Right cardiac atrium (tissue), 5 donors: ENCODE data around the gene C9orf72. TPM values are rescaled to one million over a fixed set of nuclear protein-coding genes. Genes with fewer than 3 reads are reported as not detected.
"Not testable (repeated sequence)": the region's sequence is repeated elsewhere in the genome, so short reads cannot be mapped to it uniquely, and the experiment has no call there.

Experiments used
- ATAC-seq, 2 donors: fragments of 200-7000 bp; cut with Tn5 transposase; one replicate each; pipeline versions ENCODE4 v1.8.0 to v1.9.1; 2020; ENCODE audit warnings: moderate library complexity in 2 of 2, mild to moderate bottlenecking in 1 of 2
- DNase-seq, 3 donors: peaks; one replicate each; pipeline ENCODE4 v3.0.0-alpha.2; 2020
- H3K27ac ChIP-seq: one replicate; pipeline ENCODE4 v1.5.1; 2013; ENCODE audit warnings: mild to moderate bottlenecking, low read length, control low read depth, moderate library complexity
- H3K27me3 ChIP-seq: one replicate; pipeline ENCODE4 v1.6.1; 2013; ENCODE audit not compliant: control insufficient read depth, insufficient read depth
- H3K4me1 ChIP-seq: one replicate; pipeline ENCODE4 v1.6.1; 2013; ENCODE audit warnings: low read length; ENCODE audit not compliant: control insufficient read depth, insufficient read depth
- H3K4me3 ChIP-seq: one replicate; pipeline ENCODE4 v1.5.1; 2013; ENCODE audit warnings: low read length, control low read depth
- H3K9me3 ChIP-seq: one replicate; pipeline ENCODE4 v1.6.1; 2013; ENCODE audit warnings: low read length; ENCODE audit not compliant: control insufficient read depth
- WGBS: extraction: QIAGEN DNeasy Blood & Tissue Kit; methylation state at CpG from one replicate; pipeline ENCODE4 v1.1.7; 2013; 5-methylcytosine and 5-hydroxymethylcytosine counted together
- intact Hi-C, 4 donors: fragments of 100-400 bp; cut with DNase I; formaldehyde crosslinking; loops; one replicate each; pipeline versions ENCODE4 v1.11.0 to v1.14.0; 2022 to 2023
- long read RNA-seq, 4 donors: library from polyadenylated mRNA; unstranded; transcript quantifications; one replicate each; pipeline ENCODE4 v2.0.0, GENCODE V29; 2020 to 2021
- polyA plus RNA-seq: library from polyadenylated mRNA; stranded (reverse); fragments of 200-250 nt; gene quantifications from one replicate; pipeline ENCODE4 v1.2.3, GENCODE V29; 2013
- total RNA-seq, 4 donors: library from RNA; stranded (reverse); fragmentation: NEBNext Ultra II Directional; extraction: Animal tissue kit (Norgen Biotek cat#: 25700); gene quantifications; one replicate each; pipeline ENCODE4 v1.2.1, GENCODE V29; 2021
- donor health status: healthy with polysubstance abuse.
- donor health status: DM: no; HTN: yes; CAD: no.
- donor health status: DM: no; HTN: no; CAD: no.
- donor health status: DM: no; HTN: yes; CAD: no; lungs with severe emphysema.
- donor health status: DM: yes; HTN: yes; CAD: no.

The C9orf72 gene, protein sequence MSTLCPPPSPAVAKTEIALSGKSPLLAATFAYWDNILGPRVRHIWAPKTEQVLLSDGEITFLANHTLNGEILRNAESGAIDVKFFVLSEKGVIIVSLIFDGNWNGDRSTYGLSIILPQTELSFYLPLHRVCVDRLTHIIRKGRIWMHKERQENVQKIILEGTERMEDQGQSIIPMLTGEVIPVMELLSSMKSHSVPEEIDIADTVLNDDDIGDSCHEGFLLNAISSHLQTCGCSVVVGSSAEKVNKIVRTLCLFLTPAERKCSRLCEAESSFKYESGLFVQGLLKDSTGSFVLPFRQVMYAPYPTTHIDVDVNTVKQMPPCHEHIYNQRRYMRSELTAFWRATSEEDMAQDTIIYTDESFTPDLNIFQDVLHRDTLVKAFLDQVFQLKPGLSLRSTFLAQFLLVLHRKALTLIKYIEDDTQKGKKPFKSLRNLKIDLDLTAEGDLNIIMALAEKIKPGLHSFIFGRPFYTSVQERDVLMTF
- total RNA-seq (10 to 100 TPM; 12.9 to 17.4 (median 15.9) TPM), polyA plus RNA-seq (10.0 TPM)
- long read RNA-seq, donor 1, transcript C9orf72-203 (11 exons, 3,200 nt), result major isoform, 19 of 24 reads
- long read RNA-seq, donor 1, partial matches to known transcripts, result 4 of 24 reads
- long read RNA-seq, donor 1, other reads (novel, unspliced or antisense), result 0 of 24 reads
- long read RNA-seq, donor 2, partial matches to known transcripts, result 4 of 14 reads
- long read RNA-seq, donor 2, other reads (novel, unspliced or antisense), result 5 of 14 reads
- long read RNA-seq, donor 3, transcript C9orf72-203 (11 exons, 3,200 nt), result major isoform, 25 of 41 reads
- long read RNA-seq, donor 3, partial matches to known transcripts, result 12 of 41 reads
- long read RNA-seq, donor 3, other reads (novel, unspliced or antisense), result 2 of 41 reads
- long read RNA-seq, donor 4, transcript C9orf72-203 (11 exons, 3,200 nt), result major isoform, 6 of 9 reads
- long read RNA-seq, donor 4, partial matches to known transcripts, result 0 of 9 reads
- long read RNA-seq, donor 4, other reads (novel, unspliced or antisense), result 2 of 9 reads

DNA sequence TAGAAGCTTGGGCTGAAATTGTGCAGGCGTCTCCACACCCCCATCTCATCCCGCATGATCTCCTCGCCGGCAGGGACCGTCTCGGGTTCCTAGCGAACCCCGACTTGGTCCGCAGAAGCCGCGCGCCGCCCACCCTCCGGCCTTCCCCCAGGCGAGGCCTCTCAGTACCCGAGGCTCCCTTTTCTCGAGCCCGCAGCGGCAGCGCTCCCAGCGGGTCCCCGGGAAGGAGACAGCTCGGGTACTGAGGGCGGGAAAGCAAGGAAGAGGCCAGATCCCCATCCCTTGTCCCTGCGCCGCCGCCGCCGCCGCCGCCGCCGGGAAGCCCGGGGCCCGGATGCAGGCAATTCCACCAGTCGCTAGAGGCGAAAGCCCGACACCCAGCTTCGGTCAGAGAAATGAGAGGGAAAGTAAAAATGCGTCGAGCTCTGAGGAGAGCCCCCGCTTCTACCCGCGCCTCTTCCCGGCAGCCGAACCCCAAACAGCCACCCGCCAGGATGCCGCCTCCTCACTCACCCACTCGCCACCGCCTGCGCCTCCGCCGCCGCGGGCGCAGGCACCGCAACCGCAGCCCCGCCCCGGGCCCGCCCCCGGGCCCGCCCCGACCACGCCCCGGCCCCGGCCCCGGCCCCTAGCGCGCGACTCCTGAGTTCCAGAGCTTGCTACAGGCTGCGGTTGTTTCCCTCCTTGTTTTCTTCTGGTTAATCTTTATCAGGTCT is at the start of gene C9orf72:
TSS of gene C9orf72 (minus strand) at position 564 of the 716 bp plus-strand sequence. CDS start 6,361 bp downstream, outside the sequence.
- under 1% methylated on average over 72 of the region's 72 CpGs for WGBS
- Histone ChIP-seq H3K9me3 (no peaks in the 10 kb centered on the region), H3K4me1 (no peaks in the 10 kb centered on the region), H3K27ac (peak within 1 kb of the TSS; percentile 98), H3K4me3 (peak within 1 kb of the TSS; percentile 97), H3K27me3 (no peaks in the 10 kb centered on the region)
- intact Hi-C loops, result no loop called here
- ATAC-seq (peak; percentile 97 to 98), DNase-seq (peak; percentile 81 to 93 (median 90))

DNA sequence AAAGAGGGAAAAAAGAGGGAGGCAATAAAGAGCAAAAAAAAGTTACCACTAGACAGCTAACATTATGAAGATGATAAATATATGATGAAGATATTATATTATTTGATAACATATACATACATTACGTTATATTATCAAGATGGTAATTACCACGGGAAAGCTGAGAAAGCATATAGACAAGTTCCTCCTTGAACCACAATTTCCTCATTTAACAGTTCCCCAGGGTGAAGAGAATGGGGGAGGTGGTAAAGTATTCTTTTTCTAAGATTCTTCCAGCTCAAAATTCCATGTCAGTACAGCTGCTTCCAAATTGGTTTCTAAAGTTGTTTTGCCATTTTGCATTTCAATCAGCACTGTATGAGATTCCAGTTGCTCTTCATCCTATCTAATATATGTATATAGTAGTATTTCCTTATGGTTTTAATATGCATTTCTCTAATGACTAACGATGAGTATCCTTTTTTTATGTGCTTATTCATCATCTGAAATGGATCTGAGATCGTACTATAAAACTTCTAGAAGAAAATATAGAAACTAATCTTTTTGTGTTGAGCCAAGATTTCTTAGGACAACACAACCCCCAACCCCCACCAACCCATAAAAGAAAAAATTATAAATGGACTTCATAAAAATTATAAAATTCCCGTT is 49.5 kb upstream of the C9orf72 start:
- Histone ChIP-seq H3K27ac (no peak overlapping the region), H3K9me3 (no peaks in the 10 kb centered on the region), H3K4me1 (no peaks in the 10 kb centered on the region), H3K27me3 (no peaks in the 10 kb centered on the region), H3K4me3 (no peak overlapping the region)
- 67% methylated on average over 5 of the region's 5 CpGs for WGBS
- DNase-seq (no peak), ATAC-seq (no peak)
- intact Hi-C loops, result no loop called here

DNA sequence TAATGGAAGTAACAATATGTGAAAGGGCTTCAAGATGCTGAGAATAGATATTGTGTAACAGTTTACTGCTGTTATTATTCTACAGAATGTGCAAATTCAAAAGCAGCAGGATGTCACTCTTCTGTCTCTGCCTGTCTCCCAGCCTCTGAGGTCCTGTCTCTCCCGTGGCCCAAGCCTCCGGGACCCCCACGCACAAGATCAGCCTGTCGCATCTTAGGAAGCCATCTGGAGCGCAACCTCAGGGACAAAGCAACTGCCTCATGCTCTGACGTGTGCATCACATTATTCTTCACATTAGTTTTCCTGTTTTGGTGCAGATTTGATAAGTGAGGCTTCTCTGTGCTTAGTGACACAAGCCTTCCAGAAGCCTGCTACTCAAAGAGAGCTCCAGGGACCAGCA is 46.5 kb upstream of the C9orf72 start:
- DNase-seq (no peak), ATAC-seq (no peak)
- H3K27ac ChIP-seq, result no peak overlapping the region
- H3K4me3 ChIP-seq, result no peak overlapping the region
- H3K27me3 ChIP-seq, result no peaks in the 10 kb centered on the region
- H3K9me3 ChIP-seq, result no peaks in the 10 kb centered on the region
- WGBS, result 56% methylated on average over 6 of the region's 6 CpGs
- H3K4me1 ChIP-seq, result no peaks in the 10 kb centered on the region
- intact Hi-C loops, result no loop called here

DNA sequence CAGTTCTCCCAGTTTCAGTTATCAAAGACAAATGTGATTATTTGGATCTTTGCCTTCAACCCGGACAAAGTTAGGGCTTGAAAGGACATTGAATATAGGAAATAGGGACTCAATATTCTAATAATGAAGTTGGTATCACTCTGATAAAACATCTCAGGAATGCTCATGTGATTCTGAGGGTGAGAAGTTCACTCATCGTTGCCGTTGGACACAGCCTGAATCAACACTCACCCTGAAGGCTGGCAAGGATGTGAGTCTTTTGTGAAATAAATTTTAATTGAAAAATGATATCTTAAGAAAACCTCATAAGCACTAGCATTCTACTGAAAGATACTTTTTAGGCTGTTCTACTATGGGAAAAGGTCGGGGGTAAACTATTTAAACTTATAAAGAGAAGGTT is 44.8 kb upstream of the C9orf72 start:
- WGBS, result 50% methylated on average over 4 of the region's 4 CpGs
- no peak for ATAC-seq
- intact Hi-C loops, result no loop called here

DNA sequence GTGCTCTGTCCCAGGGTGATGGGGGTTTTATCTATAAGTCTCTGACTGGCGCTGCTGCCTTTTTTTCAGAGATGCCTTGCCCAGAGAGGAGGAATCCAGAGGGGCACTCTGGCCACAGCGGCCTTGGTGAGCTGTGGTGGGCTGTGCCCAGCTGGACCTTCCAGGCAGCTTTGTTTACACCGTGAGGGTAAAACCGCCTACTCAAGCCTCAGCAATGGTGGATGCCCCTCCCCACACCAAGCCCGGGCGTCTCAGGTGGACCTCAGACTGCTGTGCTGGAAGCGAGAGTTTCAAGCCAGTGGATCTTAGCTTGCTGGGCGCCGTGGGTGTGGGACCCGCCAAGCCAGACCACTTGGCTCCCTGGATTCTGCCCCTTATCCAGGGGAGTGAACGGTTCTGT is 41.3 kb upstream of the C9orf72 start:
- no peak for DNase-seq
- ATAC-seq, result no peak
- Histone ChIP-seq H3K27ac (no peak overlapping the region), H3K4me3 (no peak overlapping the region), H3K4me1 (no peaks in the 10 kb centered on the region), H3K27me3 (no peaks in the 10 kb centered on the region), H3K9me3 (no peaks in the 10 kb centered on the region)
- intact Hi-C loops, result no loop called here
- WGBS, result 86% methylated on average over 11 of the region's 11 CpGs

More for the DNA sequence above, 44.8 kb upstream of the C9orf72 start:
- H3K27ac ChIP-seq, result no peak overlapping the region
- H3K4me3 ChIP-seq, result no peak overlapping the region
- no peaks in the 10 kb centered on the region for H3K27me3 ChIP-seq
- no peak for DNase-seq
- no peaks in the 10 kb centered on the region for H3K9me3 ChIP-seq
- H3K4me1 ChIP-seq, result no peaks in the 10 kb centered on the region

DNA sequence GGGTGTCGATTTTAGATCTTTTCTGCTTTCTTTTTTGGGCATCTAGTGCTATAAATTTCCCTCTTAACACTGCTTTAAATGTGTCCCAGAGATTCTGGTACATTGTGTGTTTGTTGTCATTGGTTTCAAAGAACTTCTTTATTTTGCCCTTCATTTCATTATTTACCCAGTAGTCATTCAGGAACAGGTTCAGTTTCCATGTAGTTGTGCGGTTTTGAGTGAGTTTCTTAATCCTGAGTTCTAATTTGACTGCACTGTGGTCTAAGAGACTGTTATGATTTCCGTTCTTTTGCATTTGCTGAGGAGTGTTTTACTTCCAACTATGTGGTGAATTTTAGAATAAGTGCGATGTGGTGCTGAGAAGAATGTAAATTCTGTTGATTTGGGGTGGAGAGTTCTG is 38.8 kb upstream of the C9orf72 start:
- H3K4me1 ChIP-seq, intact Hi-C loops, H3K27ac ChIP-seq, DNase-seq, H3K9me3 ChIP-seq, ATAC-seq, H3K27me3 ChIP-seq, H3K4me3 ChIP-seq: not testable (repeated sequence)
- 86% methylated on average over 4 of the region's 4 CpGs for WGBS

DNA sequence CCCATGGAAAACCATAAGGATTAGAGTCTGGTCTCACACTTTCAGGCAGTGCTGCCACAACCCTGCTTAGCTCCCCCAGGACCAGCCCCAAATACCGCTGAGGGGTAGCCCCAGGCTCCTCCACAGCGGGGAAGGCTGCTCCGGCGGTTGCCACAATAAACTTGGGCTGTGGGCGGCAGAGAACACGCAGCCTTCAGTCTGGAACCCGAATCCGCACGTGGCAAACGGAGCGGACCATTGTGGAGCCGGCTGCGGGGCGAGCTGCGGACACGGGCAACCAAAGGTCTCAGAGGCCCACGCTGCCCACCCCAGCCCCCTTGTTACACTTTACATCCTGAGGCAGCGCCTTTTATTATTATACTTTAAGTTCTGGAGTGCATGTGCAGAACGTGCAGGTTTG is 37.3 kb upstream of the C9orf72 start:
- ATAC-seq, result no peak
- 91% methylated on average over 19 of the region's 19 CpGs for WGBS
- no peak overlapping the region for H3K4me3 ChIP-seq
- no peak for DNase-seq
- intact Hi-C loops, result no loop called here
- H3K4me1 ChIP-seq, result no peaks in the 10 kb centered on the region
- no peaks in the 10 kb centered on the region for H3K27me3 ChIP-seq
- H3K9me3 ChIP-seq, result no peaks in the 10 kb centered on the region
- no peak overlapping the region for H3K27ac ChIP-seq

DNA sequence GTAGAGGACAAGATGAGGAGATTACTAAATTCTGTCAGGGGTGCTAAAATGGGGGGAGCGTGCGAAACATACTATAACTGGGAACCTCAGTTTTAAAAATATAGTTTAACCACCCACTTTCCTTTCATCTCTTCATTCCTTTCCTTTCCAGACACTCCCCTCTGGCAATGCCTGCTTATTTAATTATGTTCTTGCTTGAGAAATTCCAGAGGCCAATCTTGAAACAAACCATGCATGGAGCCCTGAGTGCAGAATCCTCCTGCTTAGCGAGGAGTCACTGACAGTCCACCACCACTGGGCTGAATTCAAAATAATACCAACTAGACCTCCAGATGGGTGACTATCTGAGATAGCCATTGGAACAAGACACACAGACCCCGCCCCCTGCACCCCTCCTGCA is 29.7 kb upstream of the C9orf72 start:
- no peaks in the 10 kb centered on the region for H3K27me3 ChIP-seq
- intact Hi-C loops, result no loop called here
- no peak for DNase-seq
- no peaks in the 10 kb centered on the region for H3K9me3 ChIP-seq
- H3K4me1 ChIP-seq, result no peaks in the 10 kb centered on the region
- no peak overlapping the region for H3K4me3 ChIP-seq
- no peak overlapping the region for H3K27ac ChIP-seq
- 86% methylated on average over 4 of the region's 4 CpGs for WGBS
- no peak for ATAC-seq

DNA sequence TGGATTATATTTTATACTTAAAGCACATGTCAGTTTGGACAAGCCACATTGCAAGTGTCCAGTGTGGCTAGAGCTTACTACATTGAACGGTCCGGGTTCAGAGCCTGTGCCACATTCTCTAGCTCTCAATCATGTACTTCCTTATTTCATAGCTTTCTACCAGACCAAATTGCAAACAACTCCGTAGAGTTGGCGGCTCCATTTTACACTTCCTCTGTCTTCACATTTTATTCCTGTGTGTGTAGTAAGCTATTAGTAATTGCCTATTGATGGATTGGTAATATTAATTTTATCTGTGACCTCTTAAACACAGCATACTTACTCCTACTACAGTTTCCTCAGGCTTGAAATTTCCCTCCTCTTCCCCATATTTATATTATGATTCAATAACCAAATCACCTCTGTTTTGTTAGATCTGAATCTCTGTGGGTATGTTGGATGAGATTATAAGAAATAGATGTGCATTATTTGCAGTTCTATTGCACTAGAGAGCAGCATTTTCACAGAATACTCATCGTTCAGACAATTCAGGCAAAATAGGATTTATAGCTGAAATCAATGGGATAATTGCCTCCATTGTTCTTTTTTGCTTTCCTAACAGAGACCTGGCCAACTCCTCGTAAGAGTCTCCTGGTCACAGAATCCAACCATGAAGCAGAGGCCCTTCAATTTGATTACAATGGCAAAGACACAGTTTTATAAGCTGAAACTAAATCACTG is 29.0 kb upstream of the C9orf72 start:
- intact Hi-C loops, result no loop called here
- Histone ChIP-seq H3K27ac (no peak overlapping the region), H3K27me3 (no peaks in the 10 kb centered on the region), H3K4me1 (no peaks in the 10 kb centered on the region), H3K4me3 (no peak overlapping the region), H3K9me3 (no peaks in the 10 kb centered on the region)
- ATAC-seq (no peak), DNase-seq (no peak)
- WGBS, result 77% methylated on average over 6 of the region's 6 CpGs

DNA sequence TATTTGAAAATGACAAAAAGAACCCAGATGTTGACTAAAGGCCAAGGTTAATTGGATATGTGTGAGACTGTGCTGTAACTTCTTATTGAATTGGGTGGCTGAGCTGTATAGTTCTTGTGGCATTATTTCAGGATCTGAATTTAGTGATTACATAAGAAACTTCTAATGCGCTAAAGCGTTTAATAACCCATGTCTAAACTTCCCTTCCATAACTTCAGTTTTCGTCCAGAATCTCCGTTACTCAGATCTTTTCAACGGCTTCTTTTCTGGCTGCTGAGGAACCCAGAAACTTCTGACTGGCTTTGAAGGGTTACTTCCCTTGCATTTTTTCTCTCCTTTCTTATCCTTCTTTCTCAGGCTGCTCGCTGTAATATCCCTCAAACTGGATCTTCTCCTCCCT is 28.1 kb upstream of the C9orf72 start:
- H3K4me1 ChIP-seq, result no peaks in the 10 kb centered on the region
- 73% methylated on average over 6 of the region's 6 CpGs for WGBS
- DNase-seq, result no peak
- no peak for ATAC-seq
- no peak overlapping the region for H3K4me3 ChIP-seq
- H3K9me3 ChIP-seq, result no peaks in the 10 kb centered on the region
- intact Hi-C loops, result no loop called here
- no peaks in the 10 kb centered on the region for H3K27me3 ChIP-seq
- H3K27ac ChIP-seq, result no peak overlapping the region
